Hepatocyte (in vitro differentiated cells): ENCODE results near the gene TMEM192. TPM values are rescaled to one million over a fixed set of nuclear protein-coding genes. Genes with fewer than 3 reads are reported as not detected.

Source experiments
- DNase-seq: peaks from one replicate; pipeline ENCODE4 v3.0.0-alpha.2; 2016; ENCODE audit warnings: low spot score
- H2AFZ ChIP-seq: fragments of 200-600 bp; sonication (generic); 2 replicates; pipeline ENCODE4 v1.6.0; 2016; ENCODE audit warnings: antibody characterized with exemption, mild to moderate bottlenecking
- H3K27ac ChIP-seq: fragments of 200-600 bp; sonication (generic); 2 replicates; pipeline ENCODE4 v1.5.1; 2016; ENCODE audit warnings: mild to moderate bottlenecking
- H3K27me3 ChIP-seq: fragments of 200-600 bp; sonication (generic); 2 replicates; pipeline ENCODE4 v1.6.1; 2016
- H3K36me3 ChIP-seq: fragments of 200-600 bp; sonication (generic); replicated peaks from 2 replicates; pipeline ENCODE4 v1.5.1; 2016; ENCODE audit warnings: low read depth; ENCODE audit not compliant: insufficient read depth
- H3K4me1 ChIP-seq: fragments of 200-600 bp; sonication (generic); 2 replicates; pipeline ENCODE4 v1.5.1; 2016; ENCODE audit warnings: mild to moderate bottlenecking, moderate library complexity; ENCODE audit not compliant: insufficient read depth
- H3K4me2 ChIP-seq: fragments of 200-600 bp; sonication (generic); 2 replicates; pipeline ENCODE4 v1.6.0; 2016
- H3K4me3 ChIP-seq: fragments of 200-600 bp; sonication (generic); 2 replicates; pipeline ENCODE4 v1.5.1; 2016; ENCODE audit warnings: mild to moderate bottlenecking
- H3K79me2 ChIP-seq: fragments of 200-600 bp; sonication (generic); 2 replicates; pipeline ENCODE4 v1.6.0; 2017; ENCODE audit warnings: mild to moderate bottlenecking
- H3K9me2 ChIP-seq: fragments of 200-600 bp; sonication (generic); replicated peaks from 2 replicates; pipeline ENCODE4 v1.6.0; 2017; ENCODE audit warnings: mild to moderate bottlenecking; ENCODE audit not compliant: insufficient read depth
- H3K9me3 ChIP-seq: fragments of 200-600 bp; sonication (generic); 2 replicates; pipeline ENCODE4 v1.5.1; 2016; ENCODE audit warnings: low read depth, mild to moderate bottlenecking
- H4K20me1 ChIP-seq: fragments of 200-600 bp; sonication (generic); 2 replicates; pipeline ENCODE4 v1.6.0; 2016; ENCODE audit warnings: mild to moderate bottlenecking; ENCODE audit not compliant: insufficient read depth, poor library complexity, severe bottlenecking
- CTCF ChIP-seq: fragments of 200-600 bp; sonication (generic); IDR thresholded peaks from 2 replicates; pipeline ENCODE4 v1.5.1; 2016; ENCODE audit warnings: antibody characterized with exemption, mild to moderate bottlenecking; ENCODE audit not compliant: poor library complexity
- EZH2 ChIP-seq: fragments of 200-600 bp; sonication (generic); IDR thresholded peaks from 2 replicates; pipeline ENCODE4 v1.6.1; 2016; ENCODE audit warnings: antibody characterized with exemption, mild to moderate bottlenecking, borderline replicate concordance
- EZH2phosphoT487 ChIP-seq: fragments of 200-600 bp; sonication (generic); IDR thresholded peaks from one replicate; pipeline ENCODE4 v1.6.1; 2018; ENCODE audit warnings: antibody characterized with exemption, mild to moderate bottlenecking, low read depth, moderate library complexity; ENCODE audit not compliant: unreplicated experiment, severe bottlenecking
- WGBS: methylation state at CpG from one replicate; pipeline ENCODE4 v1.1.6; 2016; ENCODE audit warnings: low lambda C conversion rate; ENCODE audit errors: missing lambda C conversion rate; 5-methylcytosine and 5-hydroxymethylcytosine counted together
- polyA plus RNA-seq: library from polyadenylated mRNA; unstranded; fragments of >200 nt; fragmentation: Nextera tagmentation; extraction: Ambion mirVana; gene quantifications from 2 replicates; pipeline ENCODE4 v1.2.1, GENCODE V29; 2016
- total RNA-seq: library from RNA; depleted of rRNA; stranded (reverse); fragments of >200 nt; gene quantifications from 2 replicates; pipeline ENCODE4 v1.2.3, GENCODE V29; 2014

Gene TMEM192
- total and polyA plus RNA-seq, 2 experiments from 2014 or later, result 22.5 to 34.7 TPM

GRCh38 chr4:165106518-165106917, 6.1 kb downstream of the TMEM192 start:
- no peak for TF ChIP-seq CTCF
- H3K9me3 ChIP-seq, result no peaks in the 10 kb centered on the region
- WGBS, result 72% methylated on average over 6 of the region's 6 CpGs

GRCh38 chr4:165101641-165102040, 11.0 kb downstream of the TMEM192 start:
- Histone ChIP-seq H3K27ac (no peak overlapping the region), H3K36me3 (no peaks in the 10 kb centered on the region), H2AFZ (no peak overlapping the region), H3K9me2 (no peaks in the 10 kb centered on the region), H3K4me2 (no peak overlapping the region), H3K79me2 (no peaks in the 10 kb centered on the region), H4K20me1 (no peaks in the 10 kb centered on the region), H3K4me3 (no peak overlapping the region), H3K4me1 (no peaks in the 10 kb centered on the region), H3K27me3 (no peaks in the 10 kb centered on the region), H3K9me3 (no peaks in the 10 kb centered on the region)
- no peak for DNase-seq
- TF ChIP-seq EZH2phosphoT487 (no peak), CTCF (no peak), EZH2 (no peak)
- WGBS, result 87% methylated on average over 3 of the region's 3 CpGs

More at GRCh38 chr4:165106518-165106917, 6.1 kb downstream of the TMEM192 start:
- Histone ChIP-seq H2AFZ (no peak overlapping the region), H3K4me1 (no peaks in the 10 kb centered on the region), H3K27ac (peak overlapping the region; percentile 81), H3K9me2 (no peaks in the 10 kb centered on the region), H3K27me3 (no peaks in the 10 kb centered on the region), H4K20me1 (no peaks in the 10 kb centered on the region), H3K79me2 (peaks cover 12% of the 10 kb centered on the region), H3K36me3 (no peaks in the 10 kb centered on the region), H3K4me2 (peak overlapping the region; percentile 1), H3K4me3 (no peak overlapping the region)
- DNase-seq, result peak; percentile 61

- H3K27me3 ChIP-seq, result no peaks in the 10 kb centered on the region
- no peaks in the 10 kb centered on the region for H3K4me1 ChIP-seq
- no peak for TF ChIP-seq EZH2phosphoT487
- peak; percentile 78 for TF ChIP-seq CTCF
- TF ChIP-seq EZH2, result no peak
- WGBS, result 77% methylated on average over 2 of the region's 2 CpGs
- H4K20me1 ChIP-seq, result no peaks in the 10 kb centered on the region
- peak; percentile 48 for DNase-seq
- no peak overlapping the region for H3K4me2 ChIP-seq
- H3K79me2 ChIP-seq, result no peaks in the 10 kb centered on the region
- no peak overlapping the region for H3K27ac ChIP-seq
- H3K9me2 ChIP-seq, result no peaks in the 10 kb centered on the region
- H3K4me3 ChIP-seq, result no peak overlapping the region
- H2AFZ ChIP-seq, result no peak overlapping the region
- no peaks in the 10 kb centered on the region for H3K36me3 ChIP-seq
- H3K9me3 ChIP-seq, result no peaks in the 10 kb centered on the region
Measured at GRCh38 chr4:165096776-165097175, 15.9 kb downstream of the TMEM192 start.

- Histone ChIP-seq H4K20me1 (no peaks in the 10 kb centered on the region), H3K9me3 (no peaks in the 10 kb centered on the region), H3K4me3 (no peak overlapping the region), H3K4me2 (no peak overlapping the region), H3K79me2 (no peaks in the 10 kb centered on the region), H3K9me2 (no peaks in the 10 kb centered on the region), H3K4me1 (no peaks in the 10 kb centered on the region), H3K36me3 (no peaks in the 10 kb centered on the region), H2AFZ (no peak overlapping the region), H3K27ac (no peak overlapping the region), H3K27me3 (no peaks in the 10 kb centered on the region)
- no peak for DNase-seq
- TF ChIP-seq CTCF (no peak), EZH2phosphoT487 (no peak), EZH2 (no peak)
- WGBS, result 71% methylated on average over 1 of the region's 1 CpG
Measured at GRCh38 chr4:165095291-165095690, 17.4 kb downstream of the TMEM192 start.
